Measurements from ENCODE around the gene ADRB1.

The ADRB1 gene

GRCh38 chr10:114058297-114058696 lies 14.6 kb downstream of the ADRB1 start:
- DNase-seq: no peak

- DNase-seq: no peak
These were observed 15.9 kb downstream of the ADRB1 start for GRCh38 chr10:114059561-114059960.

- DNase-seq: no peak
These were observed 16.8 kb downstream of the ADRB1 start for GRCh38 chr10:114060456-114060855.

- no peak for DNase-seq
These were observed 17.5 kb downstream of the ADRB1 start for GRCh38 chr10:114061148-114061547.

- no peak for DNase-seq
These were observed 18.1 kb downstream of the ADRB1 start for GRCh38 chr10:114061789-114062188.

- no peak for DNase-seq
These were observed 20.7 kb downstream of the ADRB1 start for GRCh38 chr10:114064151-114065048.

- no peak for DNase-seq
These were observed 21.4 kb downstream of the ADRB1 start for GRCh38 chr10:114065049-114065435.

- DNase-seq: no peak
These were observed 24.5 kb downstream of the ADRB1 start for GRCh38 chr10:114068054-114068707.

GRCh38 chr10:114070710-114071109 lies 27.0 kb downstream of the ADRB1 start:
- no peak for DNase-seq

- DNase-seq: no peak
These were observed 27.5 kb downstream of the ADRB1 start for GRCh38 chr10:114071178-114071577.

- DNase-seq: no peak
These were observed 29.9 kb downstream of the ADRB1 start for GRCh38 chr10:114073395-114074186.

GRCh38 chr10:114075093-114075492 lies 31.4 kb downstream of the ADRB1 start:
- DNase-seq: no peak

GRCh38 chr10:114077347-114077746 lies 33.7 kb downstream of the ADRB1 start:
- DNase-seq: no peak

GRCh38 chr10:114077815-114078219 lies 34.2 kb downstream of the ADRB1 start:
- no peak for DNase-seq

GRCh38 chr10:114078346-114078745 lies 34.7 kb downstream of the ADRB1 start:
- DNase-seq: no peak

- no peak for DNase-seq
These were observed 35.8 kb downstream of the ADRB1 start for GRCh38 chr10:114079421-114079820.

GRCh38 chr10:114081911-114082583 lies 38.4 kb downstream of the ADRB1 start:
- no peak for DNase-seq

GRCh38 chr10:114083040-114083439 lies 39.4 kb downstream of the ADRB1 start:
- no peak for DNase-seq

GRCh38 chr10:114084215-114084614 lies 40.5 kb downstream of the ADRB1 start:
- no peak for DNase-seq

GRCh38 chr10:114087255-114087654 lies 43.6 kb downstream of the ADRB1 start:
- DNase-seq: no peak

- no peak for DNase-seq
These were observed 44.0 kb downstream of the ADRB1 start for GRCh38 chr10:114087655-114088054.

- DNase-seq: no peak
These were observed 51.1 kb downstream of the ADRB1 start for GRCh38 chr10:114094795-114095194.

Measured in NCI-H1436 (cell line).